Ramos (cell line): ENCODE data around the gene ZMYND11.
"Not testable (repeated sequence)": the region's sequence is repeated elsewhere in the genome, so short reads cannot be mapped to it uniquely, and the experiment has no call there.

Source experiments
- in situ Hi-C: fragments of 300-500 bp; cut with MboI; formaldehyde crosslinking; loops from one replicate; pipeline ENCODE4 v1.14.3; 2022; ENCODE audit warnings: low sequenced_read_pairs; ENCODE audit not compliant: unreplicated experiment

The ZMYND11 gene

DNA sequence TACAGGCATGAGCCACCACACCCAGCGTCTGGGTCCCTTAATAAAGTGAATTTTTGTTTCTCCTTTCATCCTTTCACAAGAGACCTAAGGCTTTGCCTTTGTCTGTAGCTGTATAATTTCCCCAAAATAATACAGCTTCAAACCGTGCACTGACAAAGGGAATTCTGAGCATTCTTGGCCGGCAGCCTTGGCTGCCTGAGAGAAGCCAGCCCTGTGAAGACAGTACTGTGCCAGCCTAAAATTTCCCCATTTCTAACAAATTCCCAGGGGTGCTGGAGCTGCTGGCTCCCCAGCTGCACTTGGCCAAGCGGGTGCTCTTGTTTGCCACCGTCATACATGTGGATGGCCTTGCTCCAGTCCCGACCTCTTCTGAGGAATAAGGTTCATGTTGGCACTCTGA, 106.2 kb downstream of the ZMYND11 start:
- in situ Hi-C loops: no loop called here

DNA sequence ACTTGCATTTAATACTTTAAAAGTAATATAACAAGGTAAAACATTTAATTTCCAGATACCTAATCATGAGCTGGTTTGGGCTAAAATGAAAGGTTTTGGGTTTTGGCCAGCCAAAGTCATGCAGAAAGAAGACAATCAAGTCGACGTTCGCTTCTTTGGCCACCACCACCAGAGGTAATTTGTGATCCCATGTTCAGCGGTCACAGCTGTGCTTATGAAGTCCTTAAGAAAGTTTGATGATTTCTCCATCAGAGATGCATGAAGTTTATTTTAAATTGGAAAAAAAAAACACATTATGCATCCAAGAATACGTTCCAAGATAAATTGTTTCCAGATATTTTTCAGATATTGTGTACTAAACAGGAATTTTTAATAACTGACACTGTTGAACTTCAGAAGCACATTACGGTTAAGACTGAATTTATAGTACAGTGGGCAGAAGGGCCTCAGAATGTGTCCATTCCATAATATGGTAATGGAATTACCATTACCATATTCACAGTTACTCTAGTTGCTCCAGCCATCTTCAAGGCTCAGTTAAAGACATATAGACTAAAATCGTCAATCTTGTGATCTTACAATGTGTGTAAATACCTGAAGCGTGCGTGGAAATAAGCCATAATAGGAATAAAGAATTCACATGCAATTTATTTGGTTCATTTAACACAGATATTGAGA, 106.8 kb downstream of the ZMYND11 start:
- in situ Hi-C loops: no loop called here

DNA sequence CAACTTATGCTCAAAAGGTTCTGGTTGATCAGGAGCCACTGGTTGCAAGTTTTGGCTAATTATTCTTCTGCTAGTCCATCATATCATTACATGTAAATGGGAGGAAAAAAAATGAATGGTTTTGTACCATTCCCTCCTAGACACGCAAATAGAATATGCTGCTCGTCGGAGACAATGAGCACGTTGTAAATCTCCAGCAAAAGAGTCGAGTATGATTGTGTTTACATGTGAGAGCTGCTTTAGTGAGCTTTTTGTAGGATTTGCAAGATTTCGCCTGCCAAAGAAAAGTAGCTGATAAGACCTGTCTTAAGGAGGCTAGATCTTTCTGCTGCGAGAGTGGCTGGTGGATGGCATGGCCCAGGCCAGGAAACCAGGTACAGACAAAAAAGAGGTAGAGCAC, 109.0 kb downstream of the ZMYND11 start:
- in situ Hi-C loops: no loop called here

DNA sequence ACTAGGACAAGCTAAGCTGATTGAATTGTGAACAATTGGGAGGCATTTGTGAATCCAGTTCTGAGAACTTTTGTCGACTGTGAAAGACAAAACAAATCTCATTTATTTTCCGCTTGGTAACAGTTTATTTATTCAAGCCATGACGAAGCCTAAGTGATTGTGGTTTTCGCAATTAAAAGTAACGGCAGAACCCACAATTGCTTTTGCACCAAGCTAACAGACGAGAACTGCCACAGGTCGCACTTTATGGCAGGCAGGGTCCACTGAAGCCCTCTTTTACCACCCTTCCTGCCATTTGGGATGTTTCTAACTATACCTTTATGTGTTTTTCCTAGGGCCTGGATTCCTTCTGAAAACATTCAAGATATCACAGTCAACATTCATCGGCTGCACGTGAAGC, 111.2 kb downstream of the ZMYND11 start:
- in situ Hi-C loops: no loop called here

DNA sequence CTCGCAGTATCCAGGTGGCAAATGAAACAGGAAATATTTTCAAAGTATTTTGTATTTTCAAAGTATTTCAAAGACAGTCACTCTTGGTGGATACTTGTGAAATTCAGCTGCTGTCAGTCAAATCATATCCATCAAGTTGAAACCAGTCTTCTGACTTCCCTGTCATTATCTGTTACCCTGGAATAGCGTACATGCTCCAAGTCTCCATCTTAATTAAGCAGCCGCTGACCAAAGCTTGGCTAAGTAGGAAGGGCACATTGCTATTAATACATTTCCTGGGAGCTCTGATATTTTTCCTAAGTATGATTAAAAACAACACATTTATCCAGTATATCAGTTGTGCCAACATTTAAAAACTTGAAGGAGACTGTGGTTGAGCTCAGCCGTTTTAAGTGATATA, 112.2 kb downstream of the ZMYND11 start:
- in situ Hi-C loops: no loop called here

DNA sequence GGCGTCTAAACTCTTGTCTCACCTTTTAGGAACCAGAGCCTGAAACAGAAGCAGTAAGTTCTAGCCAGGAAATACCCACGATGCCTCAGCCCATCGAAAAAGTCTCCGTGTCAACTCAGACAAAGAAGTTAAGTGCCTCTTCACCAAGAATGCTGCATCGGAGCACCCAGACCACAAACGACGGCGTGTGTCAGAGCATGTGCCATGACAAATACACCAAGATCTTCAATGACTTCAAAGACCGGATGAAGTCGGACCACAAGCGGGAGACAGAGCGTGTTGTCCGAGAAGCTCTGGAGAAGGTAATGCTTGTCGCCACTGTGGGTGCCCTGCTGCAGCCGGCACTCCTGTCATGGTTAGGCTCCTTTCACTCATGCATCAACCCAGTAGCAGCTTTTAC, 113.1 kb downstream of the ZMYND11 start:
- in situ Hi-C loops: no loop called here

DNA sequence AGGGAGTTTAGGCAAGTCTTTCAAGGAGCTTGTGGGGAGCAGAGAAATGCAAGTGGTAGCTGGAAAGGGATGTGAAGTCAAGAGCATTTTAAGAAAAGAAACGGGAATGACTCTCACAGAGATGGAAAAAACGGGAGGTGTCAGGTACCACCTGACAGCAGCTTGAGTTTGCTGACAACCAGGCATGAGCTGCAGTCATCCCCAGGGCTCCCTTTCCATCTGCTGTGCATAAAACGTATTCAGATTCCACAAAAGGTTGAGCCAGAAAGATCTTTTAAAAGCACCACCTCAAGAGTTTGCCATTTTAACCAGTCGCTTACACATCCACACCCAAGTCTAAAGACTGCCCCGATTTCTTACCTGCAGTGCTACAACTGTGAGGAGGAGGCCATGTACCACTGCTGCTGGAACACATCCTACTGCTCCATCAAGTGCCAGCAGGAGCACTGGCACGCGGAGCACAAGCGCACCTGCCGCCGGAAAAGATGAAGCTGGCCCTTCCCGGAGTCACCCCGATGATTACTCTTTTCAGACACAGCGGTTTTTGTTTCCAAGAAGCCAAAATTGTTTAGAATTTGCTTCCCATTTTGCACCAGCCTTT, 116.8 kb downstream of the ZMYND11 start:
- in situ Hi-C loops: no loop called here

DNA sequence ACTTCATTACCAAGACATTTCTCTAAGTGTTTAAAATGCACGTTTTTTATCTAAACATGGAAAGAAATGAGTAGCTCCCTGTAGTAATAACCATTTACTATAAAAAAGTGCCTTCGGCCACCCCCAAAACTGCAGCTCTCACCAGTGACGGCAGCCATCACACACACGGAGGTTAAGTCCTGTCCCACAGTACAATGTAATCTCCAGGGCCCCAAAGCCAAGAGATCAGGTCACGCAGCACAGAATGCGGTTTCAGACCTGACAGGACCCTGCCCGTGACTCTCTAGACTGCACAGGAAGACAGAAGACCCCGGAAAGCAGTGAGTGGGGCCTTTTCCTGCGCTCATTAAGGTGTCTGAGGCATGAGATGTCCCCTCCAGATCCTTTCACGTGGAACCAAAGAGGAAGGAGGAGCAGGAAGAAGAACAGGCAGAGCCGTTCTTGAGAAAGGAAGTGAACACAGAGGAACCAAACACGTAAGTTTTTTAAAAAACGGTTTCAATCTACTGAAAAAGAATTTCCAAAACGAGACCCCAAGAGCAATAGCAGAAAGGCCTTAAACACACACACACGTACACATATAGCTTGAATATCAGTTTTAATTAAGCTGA, 125.7 kb downstream of the ZMYND11 start:
- in situ Hi-C loops: no loop called here

DNA sequence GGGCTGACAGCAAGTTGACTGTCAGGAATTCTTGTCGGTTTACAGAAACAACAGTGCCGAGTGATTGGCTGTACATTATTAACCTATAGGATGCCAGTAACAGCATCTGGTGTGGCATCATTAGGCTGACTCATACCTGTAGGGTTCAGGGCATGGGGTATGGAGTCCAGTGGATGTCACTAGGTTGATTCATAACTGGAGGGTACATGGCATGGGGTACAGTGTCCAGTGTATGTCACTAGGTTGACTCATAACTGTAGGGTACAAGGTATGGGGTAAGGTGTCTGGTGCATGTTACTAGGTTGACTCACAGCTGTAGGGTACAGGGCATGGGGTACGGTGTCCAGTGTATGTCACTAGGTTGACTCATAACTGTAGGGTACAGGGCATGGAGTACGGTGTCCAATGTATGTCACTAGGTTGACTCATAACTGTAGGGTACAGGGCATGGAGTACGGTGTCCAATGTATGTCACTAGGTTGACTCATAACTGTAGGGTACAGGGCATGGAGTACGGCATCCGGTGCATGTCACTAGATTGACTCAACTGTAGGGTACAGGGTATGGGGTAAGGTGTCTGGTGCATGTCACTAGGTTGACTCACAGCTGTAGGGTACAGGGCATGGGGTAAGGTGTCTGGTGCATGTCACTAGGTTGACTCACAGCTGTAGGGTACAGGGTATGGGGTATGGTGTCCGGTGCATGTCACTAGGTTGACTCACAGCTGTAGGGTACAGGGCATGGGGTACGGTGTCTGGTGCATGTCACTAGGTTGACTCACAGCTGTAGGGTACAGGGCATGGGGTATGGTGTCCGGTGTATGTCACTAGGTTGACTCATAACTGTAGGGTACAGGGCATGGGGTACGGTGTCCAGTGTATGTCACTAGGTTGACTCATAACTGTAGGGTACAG, 129.2 kb downstream of the ZMYND11 start:
- in situ Hi-C loops: not testable (repeated sequence)

DNA sequence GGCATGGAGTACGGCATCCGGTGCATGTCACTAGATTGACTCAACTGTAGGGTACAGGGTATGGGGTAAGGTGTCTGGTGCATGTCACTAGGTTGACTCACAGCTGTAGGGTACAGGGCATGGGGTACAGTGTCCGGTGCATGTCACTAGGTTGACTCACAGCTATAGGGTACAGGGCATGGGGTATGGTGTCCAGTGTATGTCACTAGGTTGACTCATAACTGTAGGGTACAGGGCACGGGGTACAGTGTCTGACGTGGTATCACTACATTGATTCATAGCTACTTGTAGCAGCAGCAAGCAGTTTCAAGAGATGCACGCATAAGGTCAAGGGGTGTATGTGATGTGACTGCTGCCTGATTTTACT, 129.8 kb downstream of the ZMYND11 start:
- in situ Hi-C loops: not testable (repeated sequence)

DNA sequence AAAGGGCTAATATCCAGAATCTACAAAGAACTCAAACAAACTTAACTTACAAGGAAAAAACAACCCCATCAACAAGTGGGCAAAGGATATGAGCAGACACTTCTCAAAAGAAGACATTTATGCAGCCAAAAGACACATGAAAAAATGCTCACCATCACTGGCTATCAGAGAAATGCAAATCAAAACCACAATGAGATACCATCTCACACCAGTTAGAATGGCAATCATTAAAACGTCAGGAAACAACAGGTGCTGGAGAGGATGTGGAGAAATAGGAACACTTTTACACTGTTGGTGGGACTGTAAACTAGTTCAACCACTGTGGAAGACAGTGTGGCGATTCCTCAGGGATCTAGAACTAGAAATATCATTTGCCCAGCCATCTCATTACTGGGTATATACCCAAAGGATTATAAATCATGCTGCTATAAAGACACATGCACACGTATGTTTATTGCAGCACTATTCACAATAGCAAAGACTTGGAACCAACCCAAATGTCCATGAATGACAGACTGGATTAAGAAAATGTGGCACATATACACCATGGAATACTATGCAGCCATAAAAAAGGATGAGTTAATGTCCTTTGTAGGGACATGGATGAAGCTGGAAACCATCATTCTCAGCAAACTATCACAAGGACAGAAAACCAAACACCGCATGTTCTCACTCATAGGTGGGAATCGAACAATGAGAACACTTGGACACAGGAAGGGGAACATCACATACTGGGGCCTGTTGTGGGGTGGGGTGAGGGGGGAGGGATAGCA, 130.7 kb downstream of the ZMYND11 start:
- in situ Hi-C loops: not testable (repeated sequence)

DNA sequence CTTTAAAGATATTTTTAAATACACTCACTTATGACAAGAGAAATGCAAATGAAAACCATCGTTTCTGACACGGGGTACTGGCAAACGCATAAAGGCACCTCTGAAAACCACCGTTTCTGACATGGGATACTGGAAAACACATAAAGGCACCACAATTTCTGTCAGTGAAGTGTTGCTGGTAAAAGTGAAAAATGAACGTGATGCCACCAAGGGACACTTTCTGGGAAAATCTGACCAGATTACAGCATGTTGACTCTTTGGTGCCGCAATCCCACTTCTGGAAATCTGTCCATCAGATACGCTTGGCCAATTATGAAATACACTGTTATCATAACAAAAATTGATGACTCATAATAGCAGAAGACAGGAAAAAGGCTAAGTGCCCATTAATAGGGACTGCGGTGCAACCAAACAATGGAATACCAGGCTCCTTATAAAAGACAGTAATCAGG, 131.7 kb downstream of the ZMYND11 start:
- in situ Hi-C loops: no loop called here

DNA sequence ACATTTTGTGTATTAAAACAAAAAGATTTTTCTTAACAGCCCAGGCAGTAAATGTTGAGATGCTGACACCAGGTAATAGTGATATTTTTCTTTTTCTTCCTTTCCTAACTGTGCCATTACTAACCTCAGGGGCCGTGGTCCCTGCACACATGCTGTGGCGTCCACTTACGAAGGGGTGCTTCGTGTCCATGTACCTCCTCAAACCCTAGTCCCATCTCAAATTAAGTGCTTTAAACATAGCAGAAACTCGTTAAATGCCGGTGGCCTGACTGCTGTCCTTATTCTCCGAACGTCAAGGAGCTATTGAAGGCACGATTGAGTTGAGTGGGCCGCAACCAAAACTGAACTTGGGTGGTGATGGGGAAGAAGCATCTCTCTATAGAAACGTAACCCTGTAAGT, 132.4 kb downstream of the ZMYND11 start:
- in situ Hi-C loops: no loop called here

DNA sequence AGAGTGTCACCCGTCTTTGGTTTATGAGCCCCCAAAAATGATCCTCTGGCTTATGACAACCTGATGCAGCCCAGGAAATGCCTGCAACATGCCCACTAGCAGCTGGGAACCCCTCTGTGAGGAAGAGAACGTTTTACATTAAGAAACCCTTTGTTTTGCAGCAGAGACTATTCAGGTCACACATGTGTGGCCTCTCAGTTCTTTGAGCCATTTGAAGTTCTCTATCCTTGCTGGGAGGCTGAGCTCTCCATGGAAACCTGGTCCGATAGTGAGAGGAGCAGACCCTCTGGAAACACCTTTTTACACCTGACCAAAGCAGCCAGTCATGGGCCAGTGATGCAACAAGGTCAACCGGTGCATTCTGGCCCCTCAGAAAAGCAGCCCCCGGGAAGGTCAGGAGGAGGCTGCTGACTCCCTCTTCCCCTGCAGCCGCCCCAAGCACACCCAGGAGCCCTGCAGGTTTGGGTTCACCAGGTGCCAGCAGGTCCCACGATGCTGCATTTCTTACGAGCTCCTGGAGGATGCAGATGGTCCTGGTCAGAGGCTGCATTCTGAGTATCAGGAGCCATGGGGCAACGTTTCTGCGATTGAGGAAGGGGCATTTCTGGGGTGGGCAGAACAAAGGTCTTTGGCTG, 134.3 kb downstream of the ZMYND11 start:
- in situ Hi-C loops: no loop called here

DNA sequence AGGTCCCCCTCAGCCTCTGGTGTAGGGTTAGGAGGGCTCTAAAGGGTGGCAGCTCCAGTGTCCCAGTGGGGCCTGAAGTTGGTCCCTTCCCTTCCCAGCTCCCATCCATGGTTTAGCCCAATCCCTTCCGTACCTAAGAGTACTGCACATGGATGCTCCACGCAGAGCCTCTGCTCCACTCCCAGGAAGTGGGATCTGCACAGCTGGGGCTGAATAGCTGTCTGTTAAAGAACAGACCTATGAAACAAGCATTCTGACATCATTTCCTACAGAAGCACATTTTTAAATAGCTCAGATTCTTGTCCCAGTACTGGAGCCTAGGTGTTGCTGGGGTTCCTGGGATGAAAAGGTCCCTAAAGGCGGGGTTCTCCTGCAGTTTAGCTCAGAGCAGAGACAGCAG, 135.9 kb downstream of the ZMYND11 start:
- in situ Hi-C loops: no loop called here

DNA sequence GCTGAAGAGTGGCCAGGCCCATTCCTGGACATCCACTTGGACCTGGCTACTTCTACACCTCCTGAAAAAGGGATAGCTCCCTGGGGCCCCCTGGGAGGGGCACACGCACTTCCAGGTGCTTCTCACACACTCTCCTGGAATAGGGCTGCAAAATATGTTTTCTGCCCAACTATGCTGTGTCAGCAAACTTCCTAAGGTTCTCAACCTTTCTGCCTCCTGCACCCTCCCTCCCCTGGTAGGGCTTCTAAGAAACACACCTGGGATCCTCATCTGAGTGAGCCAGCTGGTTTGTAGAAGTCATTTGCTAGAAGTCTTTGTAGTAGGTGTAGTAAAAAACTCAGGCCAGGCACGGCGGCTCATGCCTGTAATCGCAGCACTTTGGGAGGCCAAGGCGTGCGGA, 136.5 kb downstream of the ZMYND11 start:
- in situ Hi-C loops: no loop called here

DNA sequence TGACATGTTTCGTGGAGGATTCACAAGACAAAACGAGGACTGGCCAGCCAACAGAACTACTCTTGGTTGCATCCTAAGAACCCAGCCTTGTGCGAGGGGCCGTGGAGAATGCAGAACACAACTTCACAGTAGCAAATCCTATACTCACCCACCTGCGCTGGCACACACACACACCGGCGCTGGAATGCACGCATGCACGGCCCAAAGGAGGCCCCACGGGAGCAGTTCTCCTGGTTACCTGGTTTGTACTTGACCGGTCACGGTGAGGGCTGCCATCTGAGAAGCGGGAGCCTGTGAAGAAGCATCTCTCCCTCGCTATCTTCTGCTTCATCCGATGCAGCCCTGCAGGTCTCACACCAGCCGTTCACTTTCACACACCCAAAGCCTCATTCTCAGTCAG, 137.8 kb downstream of the ZMYND11 start:
- in situ Hi-C loops: no loop called here

DNA sequence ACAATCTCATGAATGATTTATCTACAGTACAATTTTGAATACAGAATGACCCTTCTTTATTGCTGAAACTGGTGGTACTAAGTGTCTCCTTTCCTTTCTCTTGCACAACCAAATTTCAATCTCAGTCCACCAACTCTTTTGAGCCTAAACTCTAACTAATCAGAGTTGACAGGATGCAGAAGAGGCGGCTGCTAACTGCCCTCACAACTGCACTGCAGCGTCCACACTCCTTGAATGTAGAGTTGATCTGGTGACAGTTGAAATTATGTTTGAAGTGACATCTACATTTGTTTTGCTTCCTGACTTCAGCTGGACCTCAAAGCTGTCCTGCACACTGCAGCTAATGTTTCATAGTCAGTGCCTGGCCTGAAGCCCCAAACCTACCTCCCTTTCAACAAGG, 139.6 kb downstream of the ZMYND11 start:
- in situ Hi-C loops: no loop called here

DNA sequence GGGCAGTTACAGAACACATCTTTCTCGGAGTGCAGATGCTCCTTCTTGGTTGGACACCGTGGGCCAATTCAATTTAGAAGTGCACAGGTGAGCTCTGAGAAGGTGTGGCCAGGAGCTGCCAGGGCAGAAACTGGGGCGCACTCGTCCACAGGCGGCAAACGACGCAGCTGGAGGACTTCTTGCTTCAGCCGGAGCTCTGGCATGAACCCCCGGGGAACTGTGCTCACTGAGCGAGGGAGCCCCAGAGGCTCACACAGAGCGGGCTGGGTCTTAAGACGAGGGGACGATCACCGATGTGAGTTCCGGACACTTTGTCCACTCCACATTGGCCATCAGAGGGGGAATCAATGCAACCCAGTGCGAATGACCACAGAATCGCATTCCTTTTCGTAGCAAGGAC, 140.4 kb downstream of the ZMYND11 start:
- in situ Hi-C loops: no loop called here

DNA sequence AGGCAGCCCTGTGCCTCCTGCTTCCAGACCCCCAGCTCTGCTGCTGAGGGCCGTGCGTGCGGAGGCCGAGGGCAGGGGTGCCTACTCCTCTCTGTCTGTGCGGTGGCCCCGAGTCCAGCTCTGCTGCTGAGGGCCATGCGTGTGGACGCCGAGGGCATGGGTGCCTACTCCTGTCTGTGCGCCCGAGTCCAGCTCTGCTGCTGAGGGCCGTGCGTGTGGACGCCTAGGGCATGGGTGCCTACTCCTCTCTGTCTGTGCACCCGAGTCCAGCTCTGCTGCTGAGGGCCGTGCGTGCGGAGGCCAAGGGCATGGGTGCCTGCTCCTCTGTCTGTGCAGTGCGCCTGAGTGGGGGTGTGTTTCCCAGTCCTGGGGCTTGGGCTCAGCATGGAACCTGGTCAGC, 142.7 kb downstream of the ZMYND11 start:
- in situ Hi-C loops: no loop called here
